Measurements from ENCODE around the gene ANKS1B. TPM values are rescaled to one million over a fixed set of nuclear protein-coding genes. Genes with fewer than 3 reads are reported as not detected.

ANKS1B gene
- total RNA-seq, 1 experiment from 2014 or later = 0.54 TPM

- peaks cover 10% of the 10 kb centered on the region; the same call in 1 of the 2 replicates for H3K27me3 ChIP-seq (ENCODE audit: insufficient read depth, low read length)
- no peak overlapping the region for H3K4me3 ChIP-seq (replicated peaks in 1 of 2; ENCODE audit: low read depth in 1 of 2, low read length in 2 of 2)
- POLR2A ChIA-PET = no interaction called here
- H3K79me2 ChIP-seq (ENCODE audit: insufficient read depth, low read length) = no peaks in the 10 kb centered on the region
- intact Hi-C loops (cut with micrococcal nuclease) = loop anchor here (5.0 kb wide), 2 partner anchors 346 to 379 kb away; no protein-coding TSS in a partner anchor
- no peak overlapping the region for H2AFZ ChIP-seq (ENCODE audit: low read depth, low read length, poor library complexity, severe bottlenecking)
- no peaks in the 10 kb centered on the region for H3K36me3 ChIP-seq (ENCODE audit: control insufficient read depth in 1 of 2, insufficient read depth in 2 of 2, low read length in 2 of 2)
- ATAC-seq (no peak), DNase-seq (ENCODE audit: low read depth, low spot score) (no peak)
- no peak for TF ChIP-seq TCF7L2 (IDR thresholded peaks at IDR 0.05; ENCODE audit: borderline replicate concordance, extremely low read depth, insufficient read depth, insufficient read length)
- no peak for TF ChIP-seq REST (IDR thresholded peaks at IDR 0.05; ENCODE audit: low read depth)
- no peak for TF ChIP-seq ZBTB33 (IDR thresholded peaks at IDR 0.05; ENCODE audit: extremely low read depth, insufficient replicate concordance, low read length)
- no peak for TF ChIP-seq RAD21 (IDR thresholded peaks at IDR 0.05; ENCODE audit: low read depth)
- TF ChIP-seq POLR2AphosphoS5 (IDR thresholded peaks at IDR 0.05; ENCODE audit: low read depth, low read length) = no peak
- no peak for TF ChIP-seq ZNF274 (IDR thresholded peaks at IDR 0.05; ENCODE audit: low read depth, low read length)
- TF ChIP-seq MAX (IDR thresholded peaks at IDR 0.05) = no peak
- TF ChIP-seq FOSL1 (IDR thresholded peaks at IDR 0.05; ENCODE audit: low read depth) = no peak
- TF ChIP-seq EZH2 (IDR thresholded peaks at IDR 0.05) = no peak
- no peak for TF ChIP-seq ATF3 (IDR thresholded peaks at IDR 0.05)
- no peak for TF ChIP-seq CBX3 (IDR thresholded peaks at IDR 0.05; ENCODE audit: low read depth)
- no peak for TF ChIP-seq SRF (IDR thresholded peaks at IDR 0.05; ENCODE audit: low read depth)
- TF ChIP-seq SP1 (IDR thresholded peaks at IDR 0.05; ENCODE audit: low read depth) = no peak
- no peak for TF ChIP-seq SIN3A (IDR thresholded peaks at IDR 0.05; ENCODE audit: low read depth)
- TF ChIP-seq YY1 (IDR thresholded peaks at IDR 0.05; ENCODE audit: extremely low read depth, insufficient replicate concordance, low read depth, low read length) = no peak
- no peaks in the 10 kb centered on the region for H4K20me1 ChIP-seq (ENCODE audit: insufficient read depth)
- H3K9me2 ChIP-seq (ENCODE audit: insufficient read depth) = no peaks in the 10 kb centered on the region
- BruUV-seq (replicated peaks) = no TSS peak
- H3K4me1 ChIP-seq (ENCODE audit: control insufficient read depth in 1 of 2, insufficient read depth in 2 of 2, low read length in 2 of 2) = no peaks in the 10 kb centered on the region
- H3K27ac ChIP-seq (ENCODE audit: low read depth, low read length) = no peak overlapping the region
- RAD21 ChIA-PET (ENCODE audit: low non-redundant PET in 1 of 2, low total read pairs in 2 of 2, uncharacterized antibody in 2 of 2, unreplicated experiment in 2 of 2) = no interaction called here
- H3K9me3 ChIP-seq (ENCODE audit: control insufficient read depth in 1 of 2, insufficient read depth in 1 of 2, low read depth in 1 of 2, low read length in 2 of 2) = no peaks in the 10 kb centered on the region
- no peak overlapping the region for H3K9ac ChIP-seq (ENCODE audit: low read length)
- no peak overlapping the region for H3K4me2 ChIP-seq (ENCODE audit: low read length)
- CTCF ChIA-PET = interaction anchor here (1.1 to 1.7 kb wide), 2 partner anchors 231 to 270 kb away, joined by 3 to 4 read pairs; no protein-coding TSS in a partner anchor
Observed at GRCh38 chr12:99388671-99389195, 596.0 kb downstream of the ANKS1B start.

Measured in HCT116 (cell line).